Measurements from ENCODE around the gene RNASE1.
"Not testable (repeated sequence)": the region's sequence is repeated elsewhere in the genome, so short reads cannot be mapped to it uniquely, and the experiment has no call there.

DNA sequence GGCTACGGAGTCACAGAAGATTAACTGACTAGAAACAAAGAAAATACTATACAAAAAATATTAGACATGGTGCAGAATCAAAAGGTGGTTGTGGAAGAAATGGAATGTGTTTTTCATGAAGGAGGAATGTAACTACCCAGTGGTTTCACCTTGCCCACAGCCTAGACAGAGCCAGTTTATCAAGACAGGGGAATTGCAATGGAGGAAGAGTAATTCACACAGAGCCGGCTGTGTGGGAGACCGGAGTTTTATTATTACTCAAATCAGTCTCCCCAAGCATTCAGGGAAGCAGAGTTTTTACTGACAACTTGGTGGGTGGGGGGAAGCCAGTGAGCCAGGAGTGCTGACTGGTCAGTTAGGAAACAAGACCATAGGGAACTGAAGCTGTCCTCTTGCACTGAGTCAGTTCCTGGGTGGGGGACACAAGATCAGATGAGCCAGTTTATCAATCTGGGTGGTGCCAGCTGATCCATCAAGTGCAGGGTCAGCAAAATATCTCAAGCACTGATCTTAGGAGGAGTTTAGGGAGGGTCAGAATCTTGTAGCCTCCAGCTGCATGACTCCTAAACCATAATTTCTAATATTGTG lies 19.0 kb upstream of the RNASE1 start:
- TF ChIP-seq, protein P1, sequence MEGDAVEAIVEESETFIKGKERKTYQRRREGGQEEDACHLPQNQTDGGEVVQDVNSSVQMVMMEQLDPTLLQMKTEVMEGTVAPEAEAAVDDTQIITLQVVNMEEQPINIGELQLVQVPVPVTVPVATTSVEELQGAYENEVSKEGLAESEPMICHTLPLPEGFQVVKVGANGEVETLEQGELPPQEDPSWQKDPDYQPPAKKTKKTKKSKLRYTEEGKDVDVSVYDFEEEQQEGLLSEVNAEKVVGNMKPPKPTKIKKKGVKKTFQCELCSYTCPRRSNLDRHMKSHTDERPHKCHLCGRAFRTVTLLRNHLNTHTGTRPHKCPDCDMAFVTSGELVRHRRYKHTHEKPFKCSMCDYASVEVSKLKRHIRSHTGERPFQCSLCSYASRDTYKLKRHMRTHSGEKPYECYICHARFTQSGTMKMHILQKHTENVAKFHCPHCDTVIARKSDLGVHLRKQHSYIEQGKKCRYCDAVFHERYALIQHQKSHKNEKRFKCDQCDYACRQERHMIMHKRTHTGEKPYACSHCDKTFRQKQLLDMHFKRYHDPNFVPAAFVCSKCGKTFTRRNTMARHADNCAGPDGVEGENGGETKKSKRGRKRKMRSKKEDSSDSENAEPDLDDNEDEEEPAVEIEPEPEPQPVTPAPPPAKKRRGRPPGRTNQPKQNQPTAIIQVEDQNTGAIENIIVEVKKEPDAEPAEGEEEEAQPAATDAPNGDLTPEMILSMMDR (IDR thresholded peaks at IDR 0.05) = not testable (repeated sequence)
- not testable (repeated sequence) for TF ChIP-seq POLR2A (IDR thresholded peaks at IDR 0.05)
